ENCODE results near the gene ZNF117.
"Not testable (repeated sequence)": the region's sequence is repeated elsewhere in the genome, so short reads cannot be mapped to it uniquely, and the experiment has no call there.

The ZNF117 gene

GRCh38 chr7:64990936-64991335 is at the start of gene ZNF117:
Gene ZNF117 (minus strand): TSS chr7:64991036.
- TF ChIP-seq, protein P1, sequence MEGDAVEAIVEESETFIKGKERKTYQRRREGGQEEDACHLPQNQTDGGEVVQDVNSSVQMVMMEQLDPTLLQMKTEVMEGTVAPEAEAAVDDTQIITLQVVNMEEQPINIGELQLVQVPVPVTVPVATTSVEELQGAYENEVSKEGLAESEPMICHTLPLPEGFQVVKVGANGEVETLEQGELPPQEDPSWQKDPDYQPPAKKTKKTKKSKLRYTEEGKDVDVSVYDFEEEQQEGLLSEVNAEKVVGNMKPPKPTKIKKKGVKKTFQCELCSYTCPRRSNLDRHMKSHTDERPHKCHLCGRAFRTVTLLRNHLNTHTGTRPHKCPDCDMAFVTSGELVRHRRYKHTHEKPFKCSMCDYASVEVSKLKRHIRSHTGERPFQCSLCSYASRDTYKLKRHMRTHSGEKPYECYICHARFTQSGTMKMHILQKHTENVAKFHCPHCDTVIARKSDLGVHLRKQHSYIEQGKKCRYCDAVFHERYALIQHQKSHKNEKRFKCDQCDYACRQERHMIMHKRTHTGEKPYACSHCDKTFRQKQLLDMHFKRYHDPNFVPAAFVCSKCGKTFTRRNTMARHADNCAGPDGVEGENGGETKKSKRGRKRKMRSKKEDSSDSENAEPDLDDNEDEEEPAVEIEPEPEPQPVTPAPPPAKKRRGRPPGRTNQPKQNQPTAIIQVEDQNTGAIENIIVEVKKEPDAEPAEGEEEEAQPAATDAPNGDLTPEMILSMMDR (IDR thresholded peaks at IDR 0.05; ENCODE audit: insufficient read depth, missing control alignments), result no peak
- no peak for DNase-seq (ENCODE audit: insufficient read length, low spot score)
- no peak for FAIRE-seq

DNA sequence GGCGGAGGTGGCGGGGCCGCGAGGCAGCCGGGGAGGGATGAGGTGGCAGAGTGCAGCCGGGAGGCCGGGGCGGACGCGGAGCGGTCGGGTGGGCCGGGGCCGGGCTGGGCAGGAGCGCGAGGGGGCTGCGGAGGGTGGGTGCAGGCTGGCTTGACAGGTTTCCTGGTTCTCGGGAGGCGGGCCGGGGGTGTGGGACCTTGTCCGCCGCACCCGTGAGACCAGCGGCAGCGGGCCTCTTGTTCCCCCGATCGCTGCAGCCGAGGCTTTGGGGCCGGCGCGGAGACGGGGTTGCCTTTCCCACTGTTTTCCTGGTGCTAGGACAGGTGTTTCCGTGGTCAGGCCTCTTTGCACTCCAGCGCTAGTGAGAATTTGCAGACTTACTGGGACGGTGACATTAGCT is 47.9 kb upstream of the ZNF117 start:
- not testable (repeated sequence) for DNase-seq (ENCODE audit: insufficient read length, low spot score); FAIRE-seq

GRCh38 chr7:65037740-65038688 is 47.2 kb upstream of the ZNF117 start:
- FAIRE-seq (no peak), DNase-seq (ENCODE audit: insufficient read length, low spot score) (peak; percentile 21)
- TF ChIP-seq, protein P1 (IDR thresholded peaks at IDR 0.05; ENCODE audit: insufficient read depth, missing control alignments), result no peak

- DNase-seq (ENCODE audit: insufficient read length, low spot score); FAIRE-seq: not testable (repeated sequence)
These were observed 45.7 kb upstream of the ZNF117 start for GRCh38 chr7:65036526-65036925.

GRCh38 chr7:65035469-65035868 is 44.6 kb upstream of the ZNF117 start:
- FAIRE-seq; DNase-seq (ENCODE audit: insufficient read length, low spot score): not testable (repeated sequence)

DNA sequence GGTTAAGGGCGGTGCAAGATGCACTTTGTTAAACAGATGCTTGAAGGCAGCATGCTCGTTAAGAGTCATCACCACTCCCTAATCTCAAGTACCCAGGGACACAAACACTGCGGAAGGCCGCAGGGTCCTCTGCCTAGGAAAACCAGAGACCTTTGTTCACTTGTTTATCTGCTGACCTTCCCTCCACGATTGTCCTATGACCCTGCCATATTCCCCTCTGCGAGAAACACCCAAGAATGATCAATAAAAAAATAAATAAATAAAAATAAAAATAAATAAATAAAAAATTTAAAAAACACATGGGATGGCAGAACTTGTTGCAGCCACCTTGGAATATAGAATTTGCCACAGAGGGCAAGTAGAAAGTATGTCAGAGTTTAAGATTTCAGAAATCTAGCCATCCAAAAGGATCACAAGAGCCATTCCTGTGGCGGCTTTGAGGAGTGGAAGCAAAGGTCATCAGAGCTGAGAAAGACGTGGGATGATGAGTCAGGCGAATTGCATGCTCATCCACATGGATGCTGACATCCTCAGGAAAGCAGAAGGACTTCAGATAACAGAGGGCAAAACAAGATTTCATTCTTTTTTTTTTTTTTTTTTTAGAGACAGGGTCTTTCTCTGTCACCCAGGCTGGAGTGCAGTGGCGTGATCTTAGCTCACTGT is 43.4 kb upstream of the ZNF117 start:
- not testable (repeated sequence) for FAIRE-seq; DNase-seq (ENCODE audit: insufficient read length, low spot score)

DNA sequence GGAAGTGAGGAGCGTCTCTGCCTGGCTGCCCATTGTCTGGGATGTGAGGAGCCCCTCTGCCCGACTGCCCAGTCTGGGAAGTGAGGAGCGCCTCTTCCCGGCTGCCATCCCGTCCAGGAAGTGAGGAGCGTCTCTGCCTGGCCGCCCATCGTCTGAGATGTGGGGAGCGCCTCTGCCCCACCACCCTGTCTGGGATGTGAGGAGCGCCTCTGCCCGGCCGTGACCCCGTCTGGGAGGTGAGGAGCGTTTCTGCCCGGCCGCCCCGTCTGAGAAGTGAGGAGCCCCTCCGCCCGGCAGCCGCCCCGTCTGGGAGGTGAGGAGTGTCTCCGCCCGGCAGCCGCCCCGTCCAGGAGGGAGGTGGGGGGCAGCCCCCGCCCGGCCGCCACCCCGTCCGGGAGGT is 42.6 kb upstream of the ZNF117 start:
- not testable (repeated sequence) for DNase-seq (ENCODE audit: insufficient read length, low spot score); FAIRE-seq

DNA sequence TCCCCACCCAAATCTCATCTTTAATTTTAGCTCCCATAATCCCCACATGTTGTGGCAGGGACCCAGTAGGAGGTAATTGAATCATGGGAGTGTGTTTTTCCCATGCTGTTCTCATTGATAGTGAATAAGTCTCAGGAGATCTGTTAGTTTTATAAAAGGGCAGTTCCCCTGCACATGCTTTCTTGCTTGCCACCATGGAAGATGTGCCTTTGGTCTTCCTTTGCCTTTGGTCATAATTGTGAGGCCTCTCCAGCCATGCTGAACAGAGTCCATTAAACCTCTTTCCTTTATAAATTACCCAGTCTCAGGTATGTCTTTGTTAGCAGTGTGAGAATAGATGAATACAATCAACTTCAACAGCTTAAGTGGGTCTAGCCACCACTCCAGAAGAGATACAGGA is 34.2 kb upstream of the ZNF117 start:
- DNase-seq (ENCODE audit: insufficient read length, low spot score), result not testable (repeated sequence)

DNA sequence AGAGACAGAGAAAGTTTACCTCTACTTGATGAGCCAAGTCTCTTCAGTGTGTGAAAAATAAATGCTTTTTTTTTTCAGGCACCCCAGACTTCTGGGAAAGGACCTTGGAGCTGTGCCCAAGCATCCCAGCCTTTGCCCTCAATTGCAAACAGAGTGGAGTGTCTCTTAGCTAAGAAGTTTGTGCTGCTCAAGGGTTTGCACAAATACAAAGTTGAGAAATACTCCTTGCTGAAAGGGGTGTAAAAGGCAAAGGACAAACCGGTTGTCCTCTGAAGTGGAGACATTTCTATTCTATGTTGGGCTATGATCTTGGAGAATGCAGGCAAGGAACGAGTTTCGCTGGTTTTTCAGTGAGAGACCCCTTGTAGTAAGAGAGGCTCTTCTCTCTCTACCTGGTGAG is 30.1 kb upstream of the ZNF117 start:
- FAIRE-seq, result not testable (repeated sequence)

More for the DNA sequence above, 34.2 kb upstream of the ZNF117 start:
- not testable (repeated sequence) for FAIRE-seq

DNA sequence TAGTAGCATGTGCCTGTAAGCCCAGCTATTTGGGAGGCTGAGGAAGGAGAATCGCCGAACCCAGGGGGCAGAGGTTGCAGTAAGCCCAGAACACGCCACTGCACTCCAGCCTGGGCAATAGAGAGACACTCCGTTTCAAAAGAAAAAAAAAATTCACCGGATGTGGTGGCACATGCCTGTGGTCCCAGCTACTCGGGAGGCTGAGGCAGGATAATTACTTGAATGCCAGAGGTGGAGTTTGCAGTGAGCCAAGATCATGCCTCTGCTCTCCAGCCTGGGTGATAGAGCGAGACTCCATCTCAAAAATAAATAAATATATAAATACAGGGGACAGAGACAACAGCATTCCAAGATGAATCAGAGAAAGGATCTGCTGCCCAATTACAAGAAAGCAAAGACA is 19.0 kb upstream of the ZNF117 start:
- FAIRE-seq; DNase-seq (ENCODE audit: insufficient read length, low spot score): not testable (repeated sequence)

More for the DNA sequence above, 30.1 kb upstream of the ZNF117 start:
- DNase-seq (ENCODE audit: insufficient read length, low spot score), result not testable (repeated sequence)

GRCh38 chr7:65009394-65009793 is 18.6 kb upstream of the ZNF117 start:
- not testable (repeated sequence) for DNase-seq (ENCODE audit: insufficient read length, low spot score); FAIRE-seq

- DNase-seq (ENCODE audit: insufficient read length, low spot score); FAIRE-seq: not testable (repeated sequence)
These were observed 16.2 kb upstream of the ZNF117 start for GRCh38 chr7:65007036-65007435.

All from D721Med (cell line).